Measurements from ENCODE around the gene FOXP4. TPM values are rescaled to one million over a fixed set of nuclear protein-coding genes. Genes with fewer than 3 reads are reported as not detected.

Gene FOXP4
- total RNA-seq, 1 experiment from 2014 or later, result 32.3 TPM

GRCh38 chr6:41504466-41505121, 41.6 kb upstream of the FOXP4 start:
- ATAC-seq, result no peak

More at GRCh38 chr6:41504466-41505121, 41.6 kb upstream of the FOXP4 start:
- peaks cover 12 to 18% of the 10 kb centered on the region in 2 experiments; a peak in 3 of 4 replicates for H3K4me1 ChIP-seq (ENCODE audit: control insufficient read depth in 1 of 2, insufficient read depth in 2 of 2, low read length in 2 of 2)
- H3K4me2 ChIP-seq (ENCODE audit: low read length), result peak overlapping the region; percentile 72
- ChIA-PET CTCF (no interaction called here), RAD21 (ENCODE audit: low non-redundant PET in 1 of 2, low total read pairs in 2 of 2, uncharacterized antibody in 2 of 2, unreplicated experiment in 2 of 2) (no interaction called here), POLR2A (no interaction called here)
- intact Hi-C loops (cut with micrococcal nuclease), result no loop called here
- H3K27ac ChIP-seq (ENCODE audit: low read depth, low read length), result no peak overlapping the region; the same call in 1 of the 2 replicates
- H3K27me3 ChIP-seq (ENCODE audit: insufficient read depth, low read length), result no peaks in the 10 kb centered on the region
- no peak for DNase-seq (ENCODE audit: low read depth, low spot score)
- no peak overlapping the region for H2AFZ ChIP-seq (ENCODE audit: low read depth, low read length, poor library complexity, severe bottlenecking)
- H3K79me2 ChIP-seq (ENCODE audit: insufficient read depth, low read length), result no peaks in the 10 kb centered on the region
- peak overlapping the region in 1 of 2 experiments; percentile 49; a peak in 2 of 4 replicates for H3K4me3 ChIP-seq (replicated peaks in 1 of 2; ENCODE audit: low read depth in 1 of 2, low read length in 2 of 2)
- H4K20me1 ChIP-seq (ENCODE audit: insufficient read depth), result no peaks in the 10 kb centered on the region
- no peak for TF ChIP-seq CTCF (IDR thresholded peaks at IDR 0.05 in 2 of 3, conservative IDR thresholded peaks at IDR 0.05 in 1 of 3; ENCODE audit: borderline replicate concordance in 1 of 3, insufficient read depth in 1 of 3, low read depth in 2 of 3, low read length in 2 of 3)
- TF ChIP-seq FOSL1 (IDR thresholded peaks at IDR 0.05; ENCODE audit: low read depth), result no peak
- no peak for TF ChIP-seq ELF1 (IDR thresholded peaks at IDR 0.05; ENCODE audit: borderline replicate concordance, low read depth)
- TF ChIP-seq CEBPB (IDR thresholded peaks at IDR 0.05; ENCODE audit: low read depth), result no peak
- no peak for TF ChIP-seq RAD21 (IDR thresholded peaks at IDR 0.05; ENCODE audit: low read depth)
- no peak for TF ChIP-seq REST (IDR thresholded peaks at IDR 0.05; ENCODE audit: low read depth)
- TF ChIP-seq POLR2A (IDR thresholded peaks at IDR 0.05; ENCODE audit: borderline replicate concordance, extremely low read depth, insufficient read depth, insufficient read length), result no peak
- TF ChIP-seq SRF (IDR thresholded peaks at IDR 0.05; ENCODE audit: low read depth), result no peak
- TF ChIP-seq SIN3A (IDR thresholded peaks at IDR 0.05; ENCODE audit: low read depth), result no peak
- TF ChIP-seq ZBTB33 (IDR thresholded peaks at IDR 0.05; ENCODE audit: extremely low read depth, insufficient replicate concordance, low read length), result no peak
- TF ChIP-seq ZNF274 (IDR thresholded peaks at IDR 0.05; ENCODE audit: low read depth, low read length), result no peak
- H3K9me2 ChIP-seq (ENCODE audit: insufficient read depth), result no peaks in the 10 kb centered on the region
- H3K9ac ChIP-seq (ENCODE audit: low read length), result 0 out of 2 replicates have a peak overlapping the region, but pooled peaks have one; percentile 50
- no TSS peak for BruUV-seq (replicated peaks)
- no peaks in the 10 kb centered on the region for H3K36me3 ChIP-seq (ENCODE audit: control insufficient read depth in 1 of 2, insufficient read depth in 2 of 2, low read length in 2 of 2)
- H3K9me3 ChIP-seq (ENCODE audit: control insufficient read depth in 1 of 2, insufficient read depth in 1 of 2, low read depth in 1 of 2, low read length in 2 of 2), result no peaks in the 10 kb centered on the region

Data from HCT116 (cell line).